Right lobe of liver (tissue), 4 donors: ENCODE measurements around the gene NFE2L3.
A peak's percentile ranks its signal among the peaks of the same experiment; 100 is the strongest.

Experiments
- CTCF ChIP-seq, 4 donors: fragments of 200-600 bp in 3 of 4; fragments of 450-650 bp in 1 of 4; IDR thresholded peaks; one replicate each; pipeline versions ENCODE4 v1.5.1 to v1.8.0; 2016 to 2022; ENCODE audit warnings: antibody characterized with exemption in 4 of 4, mild to moderate bottlenecking in 2 of 4
- POLR2A ChIP-seq: fragments of 450-650 bp; IDR thresholded peaks from one replicate; pipeline ENCODE4 v1.6.1; 2017; ENCODE audit warnings: antibody characterized with exemption, mild to moderate bottlenecking
- donor health status: DM: no; HTN: no; CAD: no.
- donor health status: DM: no; HTN: no; CAD: no.
- donor health status: DM: no; HTN: yes; CAD: no.

- peak in 1 of 4 donors; percentile 35 for TF ChIP-seq CTCF (IDR thresholded peaks at IDR 0.05)
- peak; percentile 29 for TF ChIP-seq POLR2A
Measured at GRCh38 chr7:26151953-26152781, at the start of gene NFE2L3.
